DOHH2 (cell line): ENCODE measurements around the gene TMEM52.

Source experiments
- H3F3A ChIP-seq: fragments of 200-600 bp; sonication (generic), shearing (Covaris generic); 2 replicates; pipeline ENCODE4 v1.6.0; 2016; ENCODE audit warnings: antibody characterized with exemption, mild to moderate bottlenecking; ENCODE audit not compliant: control insufficient read depth, insufficient read depth
- H3K27ac ChIP-seq: fragments of 200-600 bp; sonication (generic); 2 replicates; pipeline ENCODE4 v1.5.1; 2014; ENCODE audit warnings: low read depth, mild to moderate bottlenecking, low read length, moderate library complexity
- H3K27me3 ChIP-seq: fragments of 200-600 bp; sonication (generic); 2 replicates; pipeline ENCODE4 v1.6.1; 2014; ENCODE audit warnings: mild to moderate bottlenecking, low read length, mixed read lengths; ENCODE audit not compliant: control insufficient read depth
- H3K36me3 ChIP-seq: fragments of 200-600 bp; sonication (generic); 2 replicates; pipeline ENCODE4 v1.6.1; 2014; ENCODE audit warnings: mild to moderate bottlenecking, low read length, moderate library complexity, mixed read lengths; ENCODE audit not compliant: control insufficient read depth
- H3K4me1 ChIP-seq: fragments of 200-600 bp; sonication (generic); 2 replicates; pipeline ENCODE4 v1.6.1; 2014; ENCODE audit warnings: mild to moderate bottlenecking, low read length, mixed read lengths; ENCODE audit not compliant: control insufficient read depth
- H3K4me2 ChIP-seq: fragments of 200-600 bp; sonication (generic); 2 replicates; pipeline ENCODE4 v1.6.0; 2014; ENCODE audit warnings: mild to moderate bottlenecking, low read length, moderate library complexity
- H3K4me3 ChIP-seq: fragments of 200-600 bp; sonication (generic); 2 replicates; pipeline ENCODE4 v1.5.1; 2014; ENCODE audit warnings: mild to moderate bottlenecking, low read length, mixed read lengths
- H3K79me2 ChIP-seq: fragments of 200-600 bp; sonication (generic); 2 replicates; pipeline ENCODE4 v1.6.1; 2014; ENCODE audit warnings: mild to moderate bottlenecking, low read length, mixed read lengths; ENCODE audit not compliant: control insufficient read depth
- H3K9me2 ChIP-seq: fragments of 200-600 bp; sonication (generic); replicated peaks from 2 replicates; pipeline ENCODE4 v1.6.1; 2014; ENCODE audit warnings: mild to moderate bottlenecking, low read length, mixed read lengths; ENCODE audit not compliant: control insufficient read depth
- H3K9me3 ChIP-seq: fragments of 200-600 bp; sonication (generic); 2 replicates; pipeline ENCODE4 v1.6.1; 2014; ENCODE audit warnings: antibody characterized with exemption, low read length, mixed read lengths; ENCODE audit not compliant: control insufficient read depth, insufficient read depth
- H4K20me1 ChIP-seq: fragments of 200-600 bp; sonication (generic); 2 replicates; pipeline ENCODE4 v1.6.0; 2014; ENCODE audit warnings: low read depth, mild to moderate bottlenecking, antibody characterized with exemption, low read length, moderate library complexity; ENCODE audit not compliant: control insufficient read depth, insufficient read depth
- EZH2phosphoT487 ChIP-seq: fragments of 200-600 bp; sonication (generic); IDR thresholded peaks from 2 replicates; pipeline ENCODE4 v1.6.1; 2017; ENCODE audit warnings: borderline replicate concordance, mild to moderate bottlenecking, antibody characterized with exemption, low read length, moderate library complexity, mixed read lengths
- TF ChIP-seq, protein P1 (sequence below): fragments of 200-600 bp; sonication (generic); IDR thresholded peaks from one replicate; pipeline ENCODE4 v1.5.1; 2014; ENCODE audit warnings: antibody characterized with exemption, mild to moderate bottlenecking, low read depth, low read length; ENCODE audit not compliant: poor library complexity, severe bottlenecking

TMEM52 gene

DNA sequence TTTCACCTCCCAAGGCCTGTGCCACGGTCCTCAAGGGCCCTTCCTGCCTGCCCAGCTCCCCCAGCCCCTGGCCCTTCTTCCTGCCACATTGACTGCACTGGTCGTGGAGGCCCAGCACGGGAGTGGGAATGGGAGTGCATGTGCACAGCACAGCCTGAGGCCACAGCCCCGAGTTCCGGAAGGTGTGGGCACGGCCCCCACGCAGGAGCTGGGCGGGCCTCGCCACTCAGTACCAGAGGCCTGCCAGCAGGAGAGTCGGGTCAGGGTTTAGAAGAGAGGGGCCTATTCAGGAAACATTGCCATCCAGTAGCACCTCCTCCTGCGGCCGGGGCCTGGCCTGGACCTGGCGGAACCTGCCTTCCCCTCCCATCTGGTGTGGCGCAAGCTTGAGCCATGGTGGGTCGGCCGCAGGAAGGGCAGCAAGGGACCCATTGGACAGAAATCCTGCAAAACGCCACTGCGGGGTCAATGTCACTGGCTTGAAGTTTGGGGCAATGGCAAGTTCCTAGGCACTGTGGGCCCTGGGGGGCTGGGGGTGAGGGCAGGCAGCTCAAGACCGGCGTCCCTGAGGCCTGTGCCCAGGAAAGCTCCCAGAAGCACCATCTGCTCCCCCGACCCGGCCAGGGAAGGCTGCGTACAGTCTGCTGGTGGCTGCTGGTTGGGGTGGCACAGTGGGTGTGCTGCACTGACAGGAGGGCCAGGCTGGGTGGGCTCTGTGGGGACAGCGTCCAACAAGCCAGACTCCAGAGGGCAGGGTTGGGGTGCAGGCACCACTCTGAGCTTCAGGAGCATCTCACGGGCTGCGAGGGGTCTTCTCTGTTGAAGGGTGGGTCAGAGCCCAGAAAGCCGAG, 1.8 kb upstream of the TMEM52 start:
- Histone ChIP-seq H3K4me1 (peaks cover 14% of the 10 kb centered on the region), H3K4me2 (no peak overlapping the region), H3K9me2 (no peaks in the 10 kb centered on the region), H3K79me2 (no peaks in the 10 kb centered on the region), H3K9me3 (no peaks in the 10 kb centered on the region), H4K20me1 (no peaks in the 10 kb centered on the region), H3K4me3 (no peak overlapping the region), H3F3A (no peaks in the 10 kb centered on the region), H3K27ac (no peak overlapping the region), H3K36me3 (no peaks in the 10 kb centered on the region), H3K27me3 (peaks cover 7% of the 10 kb centered on the region; the same call in 1 of the 2 replicates)
- TF ChIP-seq, protein P1, sequence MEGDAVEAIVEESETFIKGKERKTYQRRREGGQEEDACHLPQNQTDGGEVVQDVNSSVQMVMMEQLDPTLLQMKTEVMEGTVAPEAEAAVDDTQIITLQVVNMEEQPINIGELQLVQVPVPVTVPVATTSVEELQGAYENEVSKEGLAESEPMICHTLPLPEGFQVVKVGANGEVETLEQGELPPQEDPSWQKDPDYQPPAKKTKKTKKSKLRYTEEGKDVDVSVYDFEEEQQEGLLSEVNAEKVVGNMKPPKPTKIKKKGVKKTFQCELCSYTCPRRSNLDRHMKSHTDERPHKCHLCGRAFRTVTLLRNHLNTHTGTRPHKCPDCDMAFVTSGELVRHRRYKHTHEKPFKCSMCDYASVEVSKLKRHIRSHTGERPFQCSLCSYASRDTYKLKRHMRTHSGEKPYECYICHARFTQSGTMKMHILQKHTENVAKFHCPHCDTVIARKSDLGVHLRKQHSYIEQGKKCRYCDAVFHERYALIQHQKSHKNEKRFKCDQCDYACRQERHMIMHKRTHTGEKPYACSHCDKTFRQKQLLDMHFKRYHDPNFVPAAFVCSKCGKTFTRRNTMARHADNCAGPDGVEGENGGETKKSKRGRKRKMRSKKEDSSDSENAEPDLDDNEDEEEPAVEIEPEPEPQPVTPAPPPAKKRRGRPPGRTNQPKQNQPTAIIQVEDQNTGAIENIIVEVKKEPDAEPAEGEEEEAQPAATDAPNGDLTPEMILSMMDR, result no peak
- TF ChIP-seq EZH2phosphoT487, result no peak

DNA sequence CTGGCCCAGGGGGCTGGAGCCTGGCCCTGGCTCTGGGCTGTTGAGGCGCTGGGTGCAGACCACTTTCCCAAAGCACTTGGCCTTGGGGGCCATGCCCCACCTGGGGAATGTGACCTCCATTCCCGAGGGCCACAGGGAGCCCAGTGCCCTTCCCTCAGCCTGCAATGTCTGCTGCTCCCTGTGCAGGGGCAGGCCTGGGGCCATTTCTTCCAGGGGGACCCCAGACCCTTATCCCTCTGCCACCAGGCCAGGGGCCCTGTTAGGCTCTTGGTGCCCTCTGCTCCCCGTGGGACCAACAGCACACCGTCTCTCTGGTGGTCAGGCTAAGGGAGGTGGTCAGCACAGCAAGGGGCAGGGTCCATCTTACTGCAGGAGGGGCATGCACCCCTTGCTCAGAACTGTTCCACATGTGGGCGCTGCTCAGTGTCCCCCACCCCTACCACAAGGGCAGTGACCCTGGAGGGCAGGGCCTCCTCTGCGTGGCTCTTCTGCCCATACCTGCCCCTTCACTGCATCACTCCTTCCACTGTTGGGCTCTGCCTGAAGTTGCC, 1.1 kb upstream of the TMEM52 start:
- Histone ChIP-seq H3K27ac (no peak overlapping the region), H3K4me2 (peak overlapping the region; percentile 83), H3K79me2 (no peaks in the 10 kb centered on the region), H3K27me3 (peaks cover 7% of the 10 kb centered on the region; the same call in 1 of the 2 replicates), H3K9me2 (no peaks in the 10 kb centered on the region), H3K9me3 (no peaks in the 10 kb centered on the region), H3K4me3 (peak overlapping the region; percentile 48), H3K36me3 (no peaks in the 10 kb centered on the region), H3K4me1 (peaks cover 14% of the 10 kb centered on the region), H3F3A (no peaks in the 10 kb centered on the region), H4K20me1 (no peaks in the 10 kb centered on the region)
- no peak for TF ChIP-seq EZH2phosphoT487
- TF ChIP-seq, protein P1, result no peak

DNA sequence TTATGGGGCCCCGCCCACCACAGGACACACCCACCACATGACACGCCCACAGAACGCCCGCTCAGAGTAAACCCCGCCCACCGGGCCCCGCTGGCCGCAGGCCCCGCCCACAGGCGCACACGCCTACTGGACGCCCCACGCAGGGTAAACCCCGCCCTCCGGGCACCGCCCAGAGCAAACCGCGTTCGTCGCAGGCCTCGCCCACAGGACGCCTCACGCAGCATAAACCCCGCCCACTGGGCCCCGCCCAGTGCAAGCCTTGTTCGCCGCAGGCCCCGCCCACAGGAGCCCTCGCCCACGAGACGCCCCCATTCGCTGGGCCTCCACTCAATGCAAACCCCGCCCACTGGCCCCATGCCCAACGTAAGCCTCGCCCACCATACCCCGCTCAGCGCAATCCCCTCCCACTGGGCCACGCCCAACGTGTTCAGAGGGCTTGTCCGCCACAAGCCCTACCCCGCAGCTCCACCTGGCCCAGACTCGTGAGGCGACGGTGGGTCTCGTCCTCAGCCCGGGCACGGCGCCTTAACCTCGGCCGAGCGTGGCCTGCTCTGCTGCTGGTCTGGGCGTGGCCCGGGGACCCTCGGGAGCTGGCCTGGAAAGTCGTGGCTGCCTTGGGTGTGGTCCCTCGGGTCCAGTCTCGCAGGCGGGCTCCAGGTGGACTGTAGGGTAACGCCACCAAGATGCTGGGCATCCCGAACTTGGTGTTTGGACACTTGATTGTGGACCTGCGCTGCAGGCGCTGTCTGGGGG, 401 bp upstream of the TMEM52 start:
- no peaks in the 10 kb centered on the region for H3F3A ChIP-seq
- TF ChIP-seq EZH2phosphoT487, result no peak
- TF ChIP-seq, protein P1, result no peak

More for the DNA sequence above, 401 bp upstream of the TMEM52 start:
- H3K4me3 ChIP-seq, result peak overlapping the region; percentile 77
- H3K27me3 ChIP-seq, result peaks cover 12% of the 10 kb centered on the region; the same call in 1 of the 2 replicates
- H3K79me2 ChIP-seq, result no peaks in the 10 kb centered on the region
- H3K27ac ChIP-seq, result no peak overlapping the region
- H3K4me2 ChIP-seq, result peak overlapping the region; percentile 83
- H3K36me3 ChIP-seq, result no peaks in the 10 kb centered on the region
- no peaks in the 10 kb centered on the region for H3K9me2 ChIP-seq
- no peaks in the 10 kb centered on the region for H4K20me1 ChIP-seq
- peaks cover 14% of the 10 kb centered on the region for H3K4me1 ChIP-seq
- H3K9me3 ChIP-seq, result no peaks in the 10 kb centered on the region
